ENCODE data around the gene SPRED1. TPM values are rescaled to one million over a fixed set of nuclear protein-coding genes. Genes with fewer than 3 reads are reported as not detected.

SPRED1 gene
- total RNA-seq, 1 experiment from 2014 or later = 28.1 TPM

- TF ChIP-seq CTCF (IDR thresholded peaks at IDR 0.05; ENCODE audit: unreplicated experiment) = no peak
- DNase-seq (ENCODE audit: unreplicated experiment) = peak; percentile 42
- Mint-ChIP-seq H3K4me3 (ENCODE audit: unreplicated experiment) (peak overlapping the region; percentile 67), H3K9me3 (ENCODE audit: unreplicated experiment) (no peaks in the 10 kb centered on the region), H3K27me3 (ENCODE audit: insufficient read depth, unreplicated experiment) (no peaks in the 10 kb centered on the region), H3K4me1 (ENCODE audit: insufficient read depth, unreplicated experiment) (no peaks in the 10 kb centered on the region), H3K27ac (ENCODE audit: low read depth, unreplicated experiment) (peak overlapping the region; percentile 73), H3K36me3 (ENCODE audit: insufficient read depth, unreplicated experiment) (no peaks in the 10 kb centered on the region)
- no TSS peak for BruUV-seq (replicated peaks)
- ChIA-PET POLR2A (interaction anchor here (0.6 to 12.7 kb wide), 13 partner anchors 8 to 1165 kb away, joined by 3 to 188 read pairs (median 4); partner anchors contain the start of gene SPRED1), CTCF (interaction anchor here (0.5 to 3.0 kb wide), 11 partner anchors 9 to 238 kb away, joined by 3 to 16 read pairs (median 3); partner anchors contain the start of gene SPRED1)
- intact Hi-C loops (cut with micrococcal nuclease) = no loop called here
These were observed 13.8 kb downstream of the SPRED1 start for GRCh38 chr15:38266247-38266986.

GRCh38 chr15:38267421-38268022 lies 14.9 kb downstream of the SPRED1 start:
- no TSS peak for BruUV-seq (replicated peaks)
- CTCF ChIA-PET = interaction anchor here (0.5 to 3.0 kb wide), 9 partner anchors 10 to 255 kb away, joined by 3 to 16 read pairs (median 4); partner anchors contain the start of gene SPRED1
- no peaks in the 10 kb centered on the region for H3K9me3 Mint-ChIP-seq (ENCODE audit: unreplicated experiment)
- H3K27me3 Mint-ChIP-seq (ENCODE audit: insufficient read depth, unreplicated experiment) = no peaks in the 10 kb centered on the region
- no peak for DNase-seq (ENCODE audit: unreplicated experiment)
- H3K4me3 Mint-ChIP-seq (ENCODE audit: unreplicated experiment) = no peak overlapping the region
- H3K4me1 Mint-ChIP-seq (ENCODE audit: insufficient read depth, unreplicated experiment) = peaks cover 2% of the 10 kb centered on the region
- H3K36me3 Mint-ChIP-seq (ENCODE audit: insufficient read depth, unreplicated experiment) = no peaks in the 10 kb centered on the region
- POLR2A ChIA-PET = interaction anchor here (0.6 to 12.7 kb wide), 14 partner anchors 9 to 1167 kb away, joined by 3 to 188 read pairs (median 4); partner anchors contain the start of gene SPRED1
- no peak for TF ChIP-seq CTCF (IDR thresholded peaks at IDR 0.05; ENCODE audit: unreplicated experiment)
- peak overlapping the region; percentile 73 for H3K27ac Mint-ChIP-seq (ENCODE audit: low read depth, unreplicated experiment)
- intact Hi-C loops (cut with micrococcal nuclease) = no loop called here

GRCh38 chr15:38271144-38271543 lies 18.5 kb downstream of the SPRED1 start:
- intact Hi-C loops (cut with micrococcal nuclease) = no loop called here

More at GRCh38 chr15:38271144-38271543, 18.5 kb downstream of the SPRED1 start:
- TF ChIP-seq CTCF (IDR thresholded peaks at IDR 0.05; ENCODE audit: unreplicated experiment) = no peak
- Mint-ChIP-seq H3K4me1 (ENCODE audit: insufficient read depth, unreplicated experiment) (peaks cover 15% of the 10 kb centered on the region), H3K9me3 (ENCODE audit: unreplicated experiment) (no peaks in the 10 kb centered on the region), H3K36me3 (ENCODE audit: insufficient read depth, unreplicated experiment) (no peaks in the 10 kb centered on the region), H3K27ac (ENCODE audit: low read depth, unreplicated experiment) (no peak overlapping the region), H3K27me3 (ENCODE audit: insufficient read depth, unreplicated experiment) (no peaks in the 10 kb centered on the region), H3K4me3 (ENCODE audit: unreplicated experiment) (no peak overlapping the region)
- no peak for DNase-seq (ENCODE audit: unreplicated experiment)
- BruUV-seq (replicated peaks) = no TSS peak
- POLR2A ChIA-PET = interaction anchor here (1.0 to 12.7 kb wide), 3 partner anchors 13 to 25 kb away, joined by 3 to 188 read pairs (median 113); partner anchors contain the start of gene SPRED1
- CTCF ChIA-PET = interaction anchor here (0.5 to 1.8 kb wide), 4 partner anchors 14 to 573 kb away, joined by 3 to 6 read pairs (median 3); no protein-coding TSS in a partner anchor

All from MCF 10A (cell line).